Tibial nerve (tissue), 4 donors: Measurements from ENCODE around the gene ANKRD28.

Experiments used
- EP300 ChIP-seq, 2 donors: sonication (generic); formaldehyde crosslinking; IDR thresholded peaks; one replicate each; pipeline ENCODE4 v1.6.1; 2017; ENCODE audit warnings: antibody characterized with exemption in 2 of 2, mild to moderate bottlenecking in 1 of 2
- POLR2A ChIP-seq, 2 donors: fragments of 450-650 bp; IDR thresholded peaks; one replicate each; pipeline ENCODE4 v1.6.1; 2017; ENCODE audit warnings: antibody characterized with exemption in 2 of 2, mild to moderate bottlenecking in 2 of 2, moderate library complexity in 2 of 2
- TF ChIP-seq, protein P1 (sequence below), 5 experiments: fragments of 200-600 bp in 3 of 5; fragments of 450-650 bp in 2 of 5; sonication (generic) in 3 of 5; IDR thresholded peaks; one replicate each; pipeline ENCODE4 v1.5.1; 2016 to 2019; ENCODE audit warnings: antibody characterized with exemption in 5 of 5, mild to moderate bottlenecking in 3 of 5, moderate library complexity in 2 of 5

DNA sequence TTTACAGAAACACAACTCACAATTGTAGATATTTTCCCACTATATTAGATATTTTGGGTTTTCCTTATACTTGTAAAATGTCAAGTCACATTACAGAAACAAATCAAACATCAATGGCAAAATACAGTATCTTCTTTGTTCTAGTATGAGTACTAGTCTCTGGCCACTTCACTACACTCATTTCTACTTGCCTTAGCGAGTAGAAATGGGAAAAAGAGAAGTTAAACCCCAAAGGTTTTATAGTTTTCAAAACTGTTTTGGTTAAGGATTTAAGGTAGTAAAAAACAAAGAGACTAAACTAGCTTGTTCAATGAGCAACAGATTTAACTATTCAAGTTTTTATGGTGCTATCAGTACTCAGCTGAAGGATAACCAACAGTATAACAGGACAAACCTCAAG, 114.5 kb downstream of the ANKRD28 start:
- TF ChIP-seq POLR2A (IDR thresholded peaks at IDR 0.05) (no peak), EP300 (IDR thresholded peaks at IDR 0.05) (no peak)
- TF ChIP-seq, protein P1, sequence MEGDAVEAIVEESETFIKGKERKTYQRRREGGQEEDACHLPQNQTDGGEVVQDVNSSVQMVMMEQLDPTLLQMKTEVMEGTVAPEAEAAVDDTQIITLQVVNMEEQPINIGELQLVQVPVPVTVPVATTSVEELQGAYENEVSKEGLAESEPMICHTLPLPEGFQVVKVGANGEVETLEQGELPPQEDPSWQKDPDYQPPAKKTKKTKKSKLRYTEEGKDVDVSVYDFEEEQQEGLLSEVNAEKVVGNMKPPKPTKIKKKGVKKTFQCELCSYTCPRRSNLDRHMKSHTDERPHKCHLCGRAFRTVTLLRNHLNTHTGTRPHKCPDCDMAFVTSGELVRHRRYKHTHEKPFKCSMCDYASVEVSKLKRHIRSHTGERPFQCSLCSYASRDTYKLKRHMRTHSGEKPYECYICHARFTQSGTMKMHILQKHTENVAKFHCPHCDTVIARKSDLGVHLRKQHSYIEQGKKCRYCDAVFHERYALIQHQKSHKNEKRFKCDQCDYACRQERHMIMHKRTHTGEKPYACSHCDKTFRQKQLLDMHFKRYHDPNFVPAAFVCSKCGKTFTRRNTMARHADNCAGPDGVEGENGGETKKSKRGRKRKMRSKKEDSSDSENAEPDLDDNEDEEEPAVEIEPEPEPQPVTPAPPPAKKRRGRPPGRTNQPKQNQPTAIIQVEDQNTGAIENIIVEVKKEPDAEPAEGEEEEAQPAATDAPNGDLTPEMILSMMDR (IDR thresholded peaks at IDR 0.05): no peak
